ENCODE measurements around the gene SP4. TPM values are rescaled to one million over a fixed set of nuclear protein-coding genes. Genes with fewer than 3 reads are reported as not detected.
A peak's percentile ranks its signal among the peaks of the same experiment; 100 is the strongest.

The SP4 gene
- total and polyA plus RNA-seq, 2 donors (not counting 3 experiments of a cell fraction or from before 2014, with no cell fraction given), result 3.3 to 8.8 TPM

GRCh38 chr7:21426286-21427181 lies 1.3 kb upstream of the SP4 start:
- ChIA-PET CTCF (interaction anchor here (0.8 to 2.8 kb wide), 9 partner anchors 11 to 656 kb away, joined by 3 to 21 read pairs (median 4); no protein-coding TSS in a partner anchor), POLR2A (interaction anchor here (1.1 to 2.0 kb wide), 3 partner anchors 58 to 656 kb away, joined by 3 to 17 read pairs (median 5); no protein-coding TSS in a partner anchor)
- no peak for DNase-seq (ENCODE audit: low read depth, low spot score)
- dilution Hi-C loops (cut with MboI; ENCODE audit: extremely low pct_ligation_motif_present, low sequenced_read_pairs), result no loop called here
- H3K4me1 ChIP-seq (ENCODE audit: control insufficient read depth, extremely low read depth, insufficient read depth, low read length), result peaks cover 15% of the 10 kb centered on the region
- intact Hi-C loops (cut with micrococcal nuclease), result loop anchor here (1.0 to 5.0 kb wide), 12 partner anchors 60 to 1719 kb away; partner anchors contain the start of genes CDCA7L, ITGB8, POLR1F and SP8
- H3K36me3 ChIP-seq (ENCODE audit: control insufficient read depth in 2 of 2, extremely low read depth in 1 of 2, insufficient read depth in 2 of 2, low read length in 2 of 2), result peaks cover 0 to 2% of the 10 kb centered on the region in 2 experiments
- H3K4me2 ChIP-seq (ENCODE audit: insufficient read depth, low read length), result peak overlapping the region; percentile 96
- H4K20me1 ChIP-seq (replicated peaks; ENCODE audit: control insufficient read depth, extremely low read depth, insufficient read depth, low read length), result no peaks in the 10 kb centered on the region
- H3K27ac ChIP-seq (ENCODE audit: insufficient read depth, low read depth, low read length), result peak overlapping the region; percentile 67
- H3K9me1 ChIP-seq (replicated peaks; ENCODE audit: control insufficient read depth, extremely low read depth, insufficient read depth, low read length), result no peaks in the 10 kb centered on the region
- H3K4me3 ChIP-seq (replicated peaks in 1 of 3; ENCODE audit: insufficient read depth in 1 of 3, low read depth in 1 of 3, low read length in 3 of 3), result peak overlapping the region; percentile 50 to 74 (median 61)
- peak overlapping the region; percentile 95 for H2AFZ ChIP-seq (ENCODE audit: low read depth, low read length)
- peaks cover 2% of the 10 kb centered on the region for H3K79me2 ChIP-seq (ENCODE audit: control insufficient read depth, insufficient read depth, low read length)
- peak; percentile 76 for FAIRE-seq
- BruUV-seq (replicated peaks), result no TSS peak
- peak overlapping the region; percentile 71 for H3K9ac ChIP-seq (replicated peaks; ENCODE audit: extremely low read depth, insufficient read depth, low read length)
- no peaks in the 10 kb centered on the region for H3K27me3 ChIP-seq (ENCODE audit: control insufficient read depth in 2 of 2, insufficient read depth in 2 of 2, low read length in 2 of 2)
- TF ChIP-seq FOS (IDR thresholded peaks at IDR 0.05; ENCODE audit: borderline replicate concordance, insufficient read depth, low read length), result no peak
- TF ChIP-seq CTCF (IDR thresholded peaks at IDR 0.05; ENCODE audit: extremely low read depth in 1 of 2, insufficient read depth in 1 of 2, low read depth in 1 of 2, low read length in 2 of 2), result no peak
- TF ChIP-seq GATA2 (IDR thresholded peaks at IDR 0.05; ENCODE audit: insufficient read depth, insufficient read length, low read depth, low read length), result no peak
- TF ChIP-seq JUN (IDR thresholded peaks at IDR 0.05; ENCODE audit: borderline replicate concordance, insufficient read depth, insufficient read length, low read depth), result no peak
- TF ChIP-seq MAX (IDR thresholded peaks at IDR 0.05; ENCODE audit: insufficient read depth, insufficient read length), result no peak
- TF ChIP-seq POLR2AphosphoS5 (IDR thresholded peaks at IDR 0.05; ENCODE audit: insufficient read depth, low read depth, low read length), result no peak
- TF ChIP-seq EZH2 (IDR thresholded peaks at IDR 0.05; ENCODE audit: borderline replicate concordance, low read depth, low read length, severe bottlenecking), result no peak
- no peak for TF ChIP-seq MYC (IDR thresholded peaks at IDR 0.05; ENCODE audit: low read depth, low read length)
- no peak for TF ChIP-seq POLR2A (IDR thresholded peaks at IDR 0.05; ENCODE audit: low read depth, low read length)
- no peaks in the 10 kb centered on the region for H3K9me3 ChIP-seq (replicated peaks; ENCODE audit: control insufficient read depth, insufficient read depth, low read length)
